HL-60/S4 treated with retinoic acid at 250 ng/mL for 4 days and 3 days (cell line): ENCODE data around the gene IRF6.
"Not testable (repeated sequence)": the region's sequence is repeated elsewhere in the genome, so short reads cannot be mapped to it uniquely, and the experiment has no call there.

Experiments
- in situ Hi-C: fragments of 300-500 bp; cut with MboI; formaldehyde crosslinking; loops from 2 replicates; pipeline ENCODE4 v1.7.0; 2022; ENCODE audit warnings: low sequenced_read_pairs

IRF6 gene

GRCh38 chr1:209823143-209824041 lies 17.4 kb upstream of the IRF6 start:
- in situ Hi-C loops, result no loop called here

- in situ Hi-C loops, result no loop called here
Observed at GRCh38 chr1:209822706-209823105, 16.8 kb upstream of the IRF6 start.

GRCh38 chr1:209820986-209821385 lies 15.0 kb upstream of the IRF6 start:
- in situ Hi-C loops, result no loop called here

- in situ Hi-C loops, result no loop called here
Observed at GRCh38 chr1:209819058-209819457, 13.1 kb upstream of the IRF6 start.

GRCh38 chr1:209817691-209818090 lies 11.7 kb upstream of the IRF6 start:
- in situ Hi-C loops, result no loop called here

- in situ Hi-C loops, result no loop called here
Observed at GRCh38 chr1:209816923-209817322, 11.0 kb upstream of the IRF6 start.

- in situ Hi-C loops, result no loop called here
Observed at GRCh38 chr1:209815931-209816341, 10.0 kb upstream of the IRF6 start.

- in situ Hi-C loops, result no loop called here
Observed at GRCh38 chr1:209815490-209815889, 9.5 kb upstream of the IRF6 start.

GRCh38 chr1:209813902-209814301 lies 8.0 kb upstream of the IRF6 start:
- in situ Hi-C loops, result no loop called here

- in situ Hi-C loops, result no loop called here
Observed at GRCh38 chr1:209810783-209811182, 4.8 kb upstream of the IRF6 start.

- in situ Hi-C loops, result no loop called here
Observed at GRCh38 chr1:209809611-209810010, 3.7 kb upstream of the IRF6 start.

GRCh38 chr1:209808059-209808581 lies 2.2 kb upstream of the IRF6 start:
- in situ Hi-C loops, result no loop called here

GRCh38 chr1:209807509-209807908 lies 1.6 kb upstream of the IRF6 start:
- in situ Hi-C loops, result no loop called here

GRCh38 chr1:209805341-209805781 lies 581 bp downstream of the IRF6 start:
- in situ Hi-C loops, result no loop called here

GRCh38 chr1:209803568-209803967 lies 2.4 kb downstream of the IRF6 start:
- in situ Hi-C loops, result no loop called here

- in situ Hi-C loops, result no loop called here
Observed at GRCh38 chr1:209802780-209803152, 3.2 kb downstream of the IRF6 start.

- in situ Hi-C loops, result no loop called here
Observed at GRCh38 chr1:209802117-209802779, 3.7 kb downstream of the IRF6 start.

- in situ Hi-C loops, result no loop called here
Observed at GRCh38 chr1:209800984-209801834, 4.7 kb downstream of the IRF6 start.

- in situ Hi-C loops, result no loop called here
Observed at GRCh38 chr1:209797978-209798639, 7.8 kb downstream of the IRF6 start.

- in situ Hi-C loops, result not testable (repeated sequence)
Observed at GRCh38 chr1:209793711-209794110, 12.2 kb downstream of the IRF6 start.

GRCh38 chr1:209791920-209792319 lies 14.0 kb downstream of the IRF6 start:
- in situ Hi-C loops, result no loop called here
